ENCODE data around the gene RAB23. TPM values are rescaled to one million over a fixed set of nuclear protein-coding genes. Genes with fewer than 3 reads are reported as not detected.

The RAB23 gene
- total and polyA plus RNA-seq, 2 donors (not counting 1 experiment from before 2014, with no cell fraction given) = 0.12 to 0.94 TPM

DNA sequence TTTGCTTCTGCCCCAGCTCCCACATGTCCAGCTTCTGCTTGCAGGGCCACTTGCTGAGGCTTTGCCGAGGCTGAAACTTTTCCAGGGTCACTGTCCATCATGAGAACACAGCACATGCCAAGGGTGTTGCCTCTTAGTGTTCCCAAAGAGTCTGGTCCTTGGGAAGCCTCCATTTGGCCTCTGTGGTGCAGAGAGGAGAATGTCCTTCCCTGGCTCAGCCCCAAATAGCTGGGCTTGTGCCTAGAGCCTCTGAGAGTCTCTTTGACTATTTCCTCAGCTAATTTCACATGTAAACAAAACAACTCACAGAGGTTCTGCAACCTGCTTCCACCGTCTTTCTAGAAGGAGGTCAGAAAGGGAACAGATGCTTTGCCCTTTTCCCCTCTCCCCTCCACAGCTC lies 40.4 kb upstream of the RAB23 start:
- Mint-ChIP-seq H3K27ac (no peak overlapping the region), H3K4me1 (no peaks in the 10 kb centered on the region), H3K9me3 (ENCODE audit: insufficient read depth) (no peaks in the 10 kb centered on the region), H3K27me3 (peaks cover 5% of the 10 kb centered on the region), H3K4me3 (no peak overlapping the region)
- Histone ChIP-seq H3K4me2 (replicated peaks; ENCODE audit: low read depth, low read length, poor library complexity, severe bottlenecking) (no peak overlapping the region), H3K36me3 (replicated peaks in 1 of 2; ENCODE audit: control extremely low read depth in 1 of 2, control insufficient read depth in 1 of 2, extremely low read depth in 1 of 2, insufficient read depth in 2 of 2, low read length in 1 of 2) (no peaks in the 10 kb centered on the region), H3K27ac (ENCODE audit: low read length in 2 of 2) (no peak overlapping the region), H2AFZ (ENCODE audit: insufficient read depth, low read depth, low read length, poor library complexity, severe bottlenecking) (no peak overlapping the region), H3K4me3 (ENCODE audit: control extremely low read depth in 1 of 5, extremely low read depth in 1 of 5, insufficient read depth in 1 of 5, low read depth in 2 of 5, low read length in 4 of 5) (no peak overlapping the region), H3K27me3 (replicated peaks in 1 of 4; ENCODE audit: control extremely low read depth in 1 of 4, control insufficient read depth in 3 of 4, insufficient read depth in 4 of 4, low read length in 3 of 4) (no peaks in the 10 kb centered on the region), H4K20me1 (ENCODE audit: control insufficient read depth, insufficient read depth, low read length, poor library complexity, severe bottlenecking) (no peaks in the 10 kb centered on the region), H3K4me1 (ENCODE audit: control insufficient read depth in 2 of 2, insufficient read depth in 2 of 2, low read length in 2 of 2) (no peaks in the 10 kb centered on the region), H3K9ac (ENCODE audit: low read length) (no peak overlapping the region), H3K9me3 (ENCODE audit: control extremely low read depth in 1 of 3, control insufficient read depth in 2 of 3, insufficient read depth in 1 of 3, low read length in 2 of 3) (no peaks in the 10 kb centered on the region), H3K79me2 (ENCODE audit: control insufficient read depth, insufficient read depth, low read length) (no peaks in the 10 kb centered on the region)
- ChIA-PET CTCF (no interaction called here), POLR2A (no interaction called here)
- DNase-seq (no peak), ATAC-seq (ENCODE audit: low read depth) (no peak)
- no peak for TF ChIP-seq EZH2 (IDR thresholded peaks at IDR 0.05; ENCODE audit: borderline replicate concordance, insufficient read depth, low read depth, low read length, poor library complexity, severe bottlenecking)
- TF ChIP-seq, protein P1, sequence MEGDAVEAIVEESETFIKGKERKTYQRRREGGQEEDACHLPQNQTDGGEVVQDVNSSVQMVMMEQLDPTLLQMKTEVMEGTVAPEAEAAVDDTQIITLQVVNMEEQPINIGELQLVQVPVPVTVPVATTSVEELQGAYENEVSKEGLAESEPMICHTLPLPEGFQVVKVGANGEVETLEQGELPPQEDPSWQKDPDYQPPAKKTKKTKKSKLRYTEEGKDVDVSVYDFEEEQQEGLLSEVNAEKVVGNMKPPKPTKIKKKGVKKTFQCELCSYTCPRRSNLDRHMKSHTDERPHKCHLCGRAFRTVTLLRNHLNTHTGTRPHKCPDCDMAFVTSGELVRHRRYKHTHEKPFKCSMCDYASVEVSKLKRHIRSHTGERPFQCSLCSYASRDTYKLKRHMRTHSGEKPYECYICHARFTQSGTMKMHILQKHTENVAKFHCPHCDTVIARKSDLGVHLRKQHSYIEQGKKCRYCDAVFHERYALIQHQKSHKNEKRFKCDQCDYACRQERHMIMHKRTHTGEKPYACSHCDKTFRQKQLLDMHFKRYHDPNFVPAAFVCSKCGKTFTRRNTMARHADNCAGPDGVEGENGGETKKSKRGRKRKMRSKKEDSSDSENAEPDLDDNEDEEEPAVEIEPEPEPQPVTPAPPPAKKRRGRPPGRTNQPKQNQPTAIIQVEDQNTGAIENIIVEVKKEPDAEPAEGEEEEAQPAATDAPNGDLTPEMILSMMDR (IDR thresholded peaks at IDR 0.05) = no peak
- 83% methylated on average over 2 of the region's 2 CpGs for WGBS (ENCODE audit: insufficient coverage)
- intact Hi-C loops (cut with micrococcal nuclease) = no loop called here

DNA sequence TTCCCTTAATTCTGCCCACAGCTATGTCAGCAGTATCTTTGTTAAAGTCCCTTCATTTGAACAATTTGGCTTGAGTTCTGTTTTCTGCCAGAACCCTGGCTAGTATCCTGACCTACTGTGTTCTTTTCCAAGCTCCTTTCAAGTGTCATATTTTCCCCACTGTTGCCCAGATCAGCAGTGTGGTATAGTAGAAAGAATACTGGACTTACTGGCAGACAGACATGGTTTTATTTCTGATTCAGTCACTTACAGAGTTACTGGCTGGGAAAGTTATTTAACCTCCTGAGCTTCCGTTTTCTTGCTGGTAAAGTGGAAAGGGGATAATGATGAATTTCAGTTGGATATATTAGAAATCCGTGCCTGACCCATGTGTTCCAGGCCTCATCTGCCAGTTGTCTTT lies 39.8 kb upstream of the RAB23 start:
- TF ChIP-seq, protein P1 (IDR thresholded peaks at IDR 0.05) = no peak
- TF ChIP-seq EZH2 (IDR thresholded peaks at IDR 0.05; ENCODE audit: borderline replicate concordance, insufficient read depth, low read depth, low read length, poor library complexity, severe bottlenecking) = no peak
- CTCF ChIA-PET = no interaction called here

More for the DNA sequence above, 39.8 kb upstream of the RAB23 start:
- Histone ChIP-seq H3K4me1 (ENCODE audit: control insufficient read depth in 2 of 2, insufficient read depth in 2 of 2, low read length in 2 of 2) (no peaks in the 10 kb centered on the region), H3K27me3 (replicated peaks in 1 of 4; ENCODE audit: control extremely low read depth in 1 of 4, control insufficient read depth in 3 of 4, insufficient read depth in 4 of 4, low read length in 3 of 4) (no peaks in the 10 kb centered on the region), H3K9me3 (ENCODE audit: control extremely low read depth in 1 of 3, control insufficient read depth in 2 of 3, insufficient read depth in 1 of 3, low read length in 2 of 3) (no peaks in the 10 kb centered on the region), H3K9ac (ENCODE audit: low read length) (no peak overlapping the region), H3K27ac (ENCODE audit: low read length in 2 of 2) (no peak overlapping the region), H3K79me2 (ENCODE audit: control insufficient read depth, insufficient read depth, low read length) (no peaks in the 10 kb centered on the region), H3K36me3 (replicated peaks in 1 of 2; ENCODE audit: control extremely low read depth in 1 of 2, control insufficient read depth in 1 of 2, extremely low read depth in 1 of 2, insufficient read depth in 2 of 2, low read length in 1 of 2) (no peaks in the 10 kb centered on the region), H4K20me1 (ENCODE audit: control insufficient read depth, insufficient read depth, low read length, poor library complexity, severe bottlenecking) (no peaks in the 10 kb centered on the region), H3K4me2 (replicated peaks; ENCODE audit: low read depth, low read length, poor library complexity, severe bottlenecking) (no peak overlapping the region), H3K4me3 (ENCODE audit: control extremely low read depth in 1 of 5, extremely low read depth in 1 of 5, insufficient read depth in 1 of 5, low read depth in 2 of 5, low read length in 4 of 5) (no peak overlapping the region), H2AFZ (ENCODE audit: insufficient read depth, low read depth, low read length, poor library complexity, severe bottlenecking) (no peak overlapping the region)
- Mint-ChIP-seq H3K4me1 (no peaks in the 10 kb centered on the region), H3K9me3 (ENCODE audit: insufficient read depth) (no peaks in the 10 kb centered on the region), H3K27ac (no peak overlapping the region), H3K27me3 (peaks cover 5% of the 10 kb centered on the region), H3K4me3 (no peak overlapping the region)
- POLR2A ChIA-PET = no interaction called here
- DNase-seq (no peak), ATAC-seq (ENCODE audit: low read depth) (no peak)
- intact Hi-C loops (cut with micrococcal nuclease) = no loop called here
- no CpG with 5 or more reads among the region's 2 CpGs for WGBS (ENCODE audit: insufficient coverage)
